Activated T-cell treated with anti-CD3 and anti-CD28 coated beads, Interleukin-2, amount 50 U/mL, for 1 hour (primary cell): ENCODE data around the gene TIMP2.

ENCODE experiments used
- DNase-seq: peaks from one replicate; pipeline ENCODE4 v3.0.0-alpha.2; 2020

The TIMP2 gene

GRCh38 chr17:78831688-78832540 lies 93.3 kb downstream of the TIMP2 start:
- DNase-seq = no peak

DNA sequence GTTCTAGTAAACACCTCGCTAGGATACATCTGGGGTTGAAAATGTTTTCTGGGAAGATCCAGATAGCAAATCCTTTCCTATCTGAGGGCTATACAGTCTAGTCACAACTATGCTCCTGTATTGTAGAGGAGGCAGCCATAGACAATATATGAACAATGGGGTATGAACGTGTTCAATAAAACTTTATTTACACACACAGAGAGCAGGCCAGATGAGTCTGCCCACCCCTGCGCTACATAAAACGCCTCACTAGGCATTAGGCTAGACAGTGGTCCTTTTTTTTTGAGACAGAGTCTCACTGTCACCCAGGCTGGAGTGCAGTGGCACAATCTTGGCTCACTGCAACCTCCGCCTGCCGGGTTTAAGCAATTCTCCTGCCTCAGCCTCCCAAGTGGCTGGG lies 95.7 kb downstream of the TIMP2 start:
- DNase-seq = no peak

DNA sequence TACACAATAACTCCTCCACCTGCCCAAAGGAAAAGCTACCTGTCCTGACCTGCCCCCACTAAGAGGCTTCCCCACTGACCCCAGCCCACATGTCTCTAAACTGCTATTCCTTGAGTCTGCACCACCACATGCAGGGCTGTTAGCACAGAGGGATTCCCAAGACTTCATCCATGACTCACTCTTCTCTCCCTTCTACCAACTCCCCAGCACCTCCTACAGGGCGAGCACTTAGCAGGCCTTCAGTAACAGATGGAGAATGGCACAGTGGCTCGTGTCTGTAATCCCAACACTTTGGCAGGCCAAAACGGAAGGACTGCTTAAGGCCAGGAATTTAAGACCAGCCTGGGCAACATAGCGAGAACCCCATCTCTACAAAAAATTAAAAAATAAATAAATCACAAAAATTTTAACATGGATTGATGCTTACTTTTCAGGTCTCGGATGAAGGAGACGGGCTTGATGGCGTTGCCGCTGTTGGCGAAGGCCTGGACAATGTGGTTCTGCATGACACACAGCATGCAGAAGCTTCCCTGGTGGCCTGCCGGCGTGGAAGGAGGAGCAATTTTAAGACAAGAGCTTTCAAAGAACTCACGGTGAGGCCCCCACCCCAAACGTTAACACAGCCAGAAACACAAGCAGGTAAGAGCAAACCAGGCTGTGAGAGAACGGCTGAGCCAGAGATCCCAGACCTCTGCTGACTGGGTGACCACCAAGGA lies 96.6 kb downstream of the TIMP2 start:
- no peak for DNase-seq

GRCh38 chr17:78826836-78827509 lies 98.2 kb downstream of the TIMP2 start:
- no peak for DNase-seq

- DNase-seq = no peak
These were observed 98.8 kb downstream of the TIMP2 start for GRCh38 chr17:78826421-78826820.

DNA sequence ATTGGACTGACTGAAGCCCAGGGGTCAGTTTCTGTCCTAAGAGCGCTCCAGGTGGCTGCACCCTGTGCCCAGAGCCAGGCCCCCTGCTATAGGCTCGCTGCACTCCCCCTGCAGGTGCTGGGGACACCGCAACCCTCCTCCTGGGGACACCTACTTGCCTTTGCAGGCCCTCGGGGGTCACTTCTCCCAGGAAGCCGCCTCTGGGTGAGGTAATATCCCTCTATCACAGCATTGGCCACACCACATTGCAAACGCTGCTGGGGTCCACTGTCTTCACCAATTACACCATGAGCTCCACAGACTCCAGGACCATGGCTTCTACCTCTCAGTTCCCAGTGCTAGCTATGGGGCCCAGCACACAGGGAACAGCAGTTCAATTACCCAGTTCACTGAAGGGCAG lies 99.5 kb downstream of the TIMP2 start:
- DNase-seq = no peak

DNA sequence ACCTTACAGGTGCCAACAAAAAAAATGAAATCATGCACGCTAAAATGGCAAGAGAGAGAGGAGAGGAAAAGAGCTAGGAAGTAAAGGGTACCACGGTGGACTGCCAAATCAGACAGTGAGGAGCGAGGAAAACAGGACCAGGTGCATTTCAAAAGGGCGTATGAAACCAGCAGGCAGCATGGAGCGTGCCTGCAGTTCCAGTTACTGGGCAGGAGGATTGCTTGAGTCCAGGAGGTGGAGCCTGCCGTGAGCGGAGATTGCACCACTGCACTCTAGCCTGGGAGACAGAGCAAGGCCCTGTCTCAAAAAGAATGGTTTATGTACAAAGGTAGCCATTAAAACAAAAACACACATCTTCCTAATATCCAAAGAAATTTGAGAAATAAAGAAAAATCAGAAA lies 100.9 kb downstream of the TIMP2 start:
- no peak for DNase-seq

GRCh38 chr17:78823282-78824046 lies 101.7 kb downstream of the TIMP2 start:
- no peak for DNase-seq

GRCh38 chr17:78822552-78822951 lies 102.6 kb downstream of the TIMP2 start:
- no peak for DNase-seq

DNA sequence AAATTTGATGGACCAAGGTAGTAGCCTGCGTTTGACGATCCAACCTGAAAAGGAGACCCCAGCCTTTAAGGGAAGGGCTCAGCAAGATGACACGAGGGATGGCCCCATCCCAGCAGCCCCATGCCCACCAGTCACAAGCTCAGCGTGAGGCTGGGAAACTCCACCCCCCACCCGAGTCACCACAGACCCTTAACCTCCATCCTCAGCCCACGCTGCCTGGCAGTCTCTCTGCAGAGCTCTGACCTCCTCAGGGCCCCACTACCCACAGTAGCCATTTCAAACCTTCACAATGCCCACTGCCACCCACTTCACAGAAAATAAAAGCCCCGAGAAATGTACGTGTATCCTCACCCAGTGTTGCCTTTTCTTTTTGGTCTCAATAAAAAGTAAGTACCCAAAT lies 103.2 kb downstream of the TIMP2 start:
- DNase-seq = no peak

DNA sequence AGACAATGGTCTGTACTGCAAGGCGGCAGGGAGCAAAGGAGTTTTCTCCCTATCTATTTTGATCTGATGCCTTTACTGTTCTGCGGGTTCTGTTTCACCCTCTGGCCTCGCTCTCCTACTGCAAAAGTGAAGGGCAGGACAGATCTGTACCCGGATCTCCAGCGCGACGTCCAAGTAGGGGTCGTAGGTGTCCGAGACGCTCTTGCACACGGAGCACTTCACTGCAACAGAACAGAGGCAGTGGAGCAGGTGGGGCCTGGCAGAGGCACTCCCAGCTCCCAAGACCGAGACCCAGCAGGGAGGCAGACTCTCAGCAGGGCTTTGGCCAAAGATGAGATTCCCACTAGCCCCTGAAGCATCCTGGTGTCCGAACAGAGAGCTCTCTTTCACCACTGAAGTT lies 104.3 kb downstream of the TIMP2 start:
- no peak for DNase-seq

DNA sequence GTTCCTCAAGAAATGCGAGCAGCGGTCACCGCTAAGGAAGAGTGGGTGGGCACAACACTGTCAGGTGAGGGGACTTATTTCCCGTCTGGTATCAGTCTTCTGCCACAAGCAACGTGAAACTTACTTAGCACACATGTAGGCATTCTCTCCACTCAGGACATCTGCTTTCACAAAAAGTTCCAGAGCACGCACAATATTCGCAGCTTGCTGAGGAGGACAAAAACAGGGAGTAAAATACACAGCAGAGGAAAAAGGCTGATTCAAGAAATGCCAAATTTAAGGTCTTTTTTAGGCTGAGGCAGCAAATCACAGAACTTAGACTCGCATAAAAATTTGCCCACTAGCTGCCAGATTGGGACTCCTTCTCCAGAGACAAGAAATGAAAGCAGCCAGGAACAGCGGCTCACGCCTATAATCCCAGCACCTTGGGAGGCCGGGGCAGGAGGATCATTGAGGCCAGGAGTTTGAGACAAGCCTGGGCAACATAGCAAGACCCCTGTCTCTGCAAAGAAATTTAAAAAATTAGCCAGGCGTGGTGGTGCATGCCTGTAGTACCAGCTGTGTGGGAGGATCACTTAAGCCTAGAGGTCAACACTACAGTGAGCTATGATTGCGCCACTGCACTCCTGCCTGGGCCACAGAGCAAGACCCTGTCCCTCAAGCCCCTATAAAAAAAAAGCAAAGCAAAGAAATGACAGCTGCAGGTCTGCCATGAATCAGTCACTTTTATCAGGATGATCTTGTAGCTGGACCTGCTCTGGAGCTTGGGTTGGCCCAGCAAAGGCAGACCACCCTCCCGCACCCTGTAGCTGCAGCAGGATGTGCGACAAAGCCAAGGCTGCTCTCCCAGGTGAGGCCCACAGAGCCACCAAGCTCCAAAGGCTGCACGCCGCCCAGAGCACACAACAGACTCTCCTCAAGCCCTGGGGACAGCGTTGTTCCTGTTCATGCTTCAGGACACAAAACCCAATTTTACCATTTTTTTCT lies 105.1 kb downstream of the TIMP2 start:
- DNase-seq = no peak

- no peak for DNase-seq
These were observed 105.8 kb downstream of the TIMP2 start for GRCh38 chr17:78819402-78819801.

DNA sequence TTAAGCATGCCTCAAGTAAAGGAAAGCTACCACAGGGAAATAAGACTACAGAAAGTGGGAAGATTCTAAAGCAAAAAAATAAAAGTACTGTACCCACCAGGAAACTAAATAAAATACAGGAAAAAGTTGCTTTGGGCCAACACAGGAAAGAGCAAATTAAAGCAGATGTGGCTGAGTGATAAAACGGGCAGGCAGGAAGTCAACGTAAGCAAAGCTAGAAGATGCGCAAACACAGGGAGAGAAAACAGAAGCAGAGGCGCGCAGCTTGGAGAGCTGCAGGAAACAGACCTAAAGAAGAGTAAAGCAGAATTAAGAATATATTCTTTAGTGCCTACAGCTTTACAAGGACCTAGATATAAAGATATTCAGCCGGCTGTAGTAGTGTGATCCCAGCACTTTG lies 106.3 kb downstream of the TIMP2 start:
- peak; percentile 55 for DNase-seq

DNA sequence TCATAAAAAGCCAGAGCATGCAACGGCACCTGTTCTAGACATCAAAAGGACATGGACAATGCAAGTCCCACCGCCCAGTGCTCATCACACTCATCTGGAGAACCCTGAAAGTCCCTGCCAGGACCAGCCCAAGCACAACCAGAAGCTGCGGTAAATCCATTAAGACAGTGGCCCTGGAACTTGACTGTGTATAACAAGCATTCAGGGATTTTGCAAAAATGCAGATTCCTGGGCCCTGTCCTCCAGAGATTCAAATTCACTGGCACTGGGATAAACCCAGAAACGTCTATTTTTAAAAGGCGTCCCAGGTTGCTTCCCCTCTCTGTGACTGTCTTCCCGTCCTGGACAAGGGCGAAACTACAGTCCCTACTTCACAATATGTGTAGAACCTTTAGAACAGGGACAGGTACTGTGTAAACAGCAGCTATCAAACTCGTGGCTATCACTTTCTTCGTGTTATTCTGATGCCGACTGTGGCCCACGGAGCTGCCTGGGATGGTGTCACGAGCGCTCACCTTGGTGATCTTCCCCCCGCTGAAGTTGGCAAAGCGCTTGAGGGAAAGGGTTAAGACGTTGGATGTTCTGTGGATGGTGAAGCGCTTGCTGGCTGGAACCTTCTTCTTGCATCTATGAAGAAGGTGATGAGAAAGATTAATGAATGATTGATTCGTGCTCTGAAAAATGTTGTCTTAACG lies 106.9 kb downstream of the TIMP2 start:
- DNase-seq = no peak

- DNase-seq = peak; percentile 57
These were observed 108.1 kb downstream of the TIMP2 start for GRCh38 chr17:78817123-78817522.

- DNase-seq = no peak
These were observed 109.5 kb downstream of the TIMP2 start for GRCh38 chr17:78815696-78816095.

- DNase-seq = no peak
These were observed 112.3 kb downstream of the TIMP2 start for GRCh38 chr17:78812855-78813254.

DNA sequence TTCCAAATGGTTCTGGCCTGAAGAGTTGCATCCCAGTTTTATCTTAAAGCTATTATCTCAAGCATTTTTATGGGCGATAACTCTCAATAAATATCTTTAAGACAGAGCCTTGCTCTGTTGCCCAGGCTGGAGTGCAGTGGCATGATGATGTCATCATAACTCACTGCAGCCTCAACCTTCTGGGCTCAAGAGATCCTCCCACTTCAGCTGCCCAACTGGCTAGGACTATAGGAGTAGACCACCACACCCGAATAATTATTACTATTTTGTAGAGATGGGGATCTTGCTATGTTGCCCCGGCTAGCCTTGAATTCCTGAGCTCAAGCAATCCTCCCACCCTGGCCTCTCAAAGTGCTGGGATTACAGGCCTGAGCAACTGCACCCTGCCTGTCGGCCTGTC lies 117.0 kb downstream of the TIMP2 start:
- DNase-seq = no peak

DNA sequence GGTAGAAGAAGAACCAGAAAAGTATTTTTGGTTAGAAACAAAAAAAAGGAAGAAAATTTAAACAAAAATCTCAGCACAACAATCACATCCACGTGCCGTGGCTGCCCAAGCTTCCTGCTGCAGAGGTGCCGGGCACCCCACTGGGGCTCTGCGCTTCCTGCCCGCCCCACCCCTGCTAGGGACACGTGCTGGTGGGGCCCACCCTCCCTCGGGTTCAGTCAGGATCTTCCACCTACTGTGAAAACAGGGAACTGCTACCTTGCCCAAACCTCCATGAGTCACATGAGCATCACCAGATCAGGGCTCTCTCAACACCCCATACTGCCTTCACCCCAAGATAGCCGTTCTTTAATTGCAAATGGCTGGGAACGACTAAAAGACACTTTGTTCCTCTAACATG lies 118.7 kb downstream of the TIMP2 start:
- DNase-seq = peak; percentile 73

DNA sequence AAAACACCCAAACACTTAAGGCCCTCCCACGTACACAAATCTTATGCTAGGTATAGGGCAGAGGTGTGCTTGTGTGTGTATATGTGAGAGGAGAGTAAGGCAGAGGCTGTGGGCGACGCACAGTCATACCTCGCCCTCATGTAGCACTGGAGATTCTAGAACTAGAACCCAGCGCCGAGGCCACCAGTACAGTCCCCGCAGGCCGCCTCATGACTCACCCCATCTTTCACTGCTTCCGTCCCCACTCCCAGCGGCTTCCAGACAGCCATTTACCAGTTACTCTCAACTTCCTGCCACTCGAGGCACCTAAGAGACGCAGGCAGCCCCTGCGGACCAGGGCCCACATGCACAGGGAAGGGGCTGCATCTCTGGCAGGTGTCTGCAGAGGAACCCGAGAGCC lies 119.9 kb downstream of the TIMP2 start:
- peak; percentile 74 for DNase-seq
